Activated CD4-positive, alpha-beta T cell treated with anti-CD3 and anti-CD28 coated beads, Interleukin-2, amount 50 U/mL, for 24 hours (primary cell): Measurements from ENCODE around the gene MAP7.
"Not testable (repeated sequence)": the region's sequence is repeated elsewhere in the genome, so short reads cannot be mapped to it uniquely, and the experiment has no call there.

Experiments used
- DNase-seq, 2 donors: peaks; one replicate each; pipeline ENCODE4 v3.0.0-alpha.2; 2020; ENCODE audit warnings: low read depth in 1 of 2, low spot score in 1 of 2

Gene MAP7

DNA sequence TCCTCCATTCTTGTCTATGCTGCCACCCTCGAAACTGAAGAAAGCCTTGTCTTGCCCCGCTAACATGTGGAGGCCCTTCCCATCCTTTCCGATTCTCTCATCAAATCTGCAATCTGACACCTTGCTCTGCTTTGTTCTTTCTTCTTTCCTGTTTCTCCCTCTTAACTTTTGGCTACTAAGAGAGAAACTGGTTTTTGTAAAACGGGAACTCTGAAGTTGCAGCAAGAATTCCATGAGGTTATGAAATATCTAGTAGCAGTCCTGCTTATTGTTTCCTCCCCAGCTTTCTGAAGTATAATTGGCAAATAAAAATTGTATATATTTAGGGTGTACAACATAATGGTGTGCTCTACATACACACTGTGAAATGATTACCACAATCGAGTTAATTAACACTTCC lies 80.2 kb downstream of the MAP7 start:
- DNase-seq: no peak

DNA sequence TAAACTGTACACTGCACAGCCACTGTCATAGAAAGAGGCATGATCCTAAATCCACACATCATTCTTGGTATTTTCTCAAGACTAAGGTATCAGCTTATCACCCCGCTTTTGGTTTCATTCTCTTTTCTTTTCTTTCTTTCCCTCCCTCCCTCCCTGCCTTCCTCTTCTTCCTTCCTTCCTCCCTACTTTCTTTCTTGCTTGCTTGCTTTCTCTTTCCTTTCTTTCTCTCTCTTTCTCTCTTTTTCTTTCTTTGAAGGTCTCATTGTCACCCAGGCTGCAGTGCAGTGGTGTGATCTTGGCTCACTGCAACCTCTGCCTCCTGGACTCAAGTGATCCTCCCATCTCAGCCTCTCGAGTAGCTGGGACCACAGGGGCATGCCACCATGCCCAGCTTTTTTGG lies 81.1 kb downstream of the MAP7 start:
- no peak for DNase-seq

DNA sequence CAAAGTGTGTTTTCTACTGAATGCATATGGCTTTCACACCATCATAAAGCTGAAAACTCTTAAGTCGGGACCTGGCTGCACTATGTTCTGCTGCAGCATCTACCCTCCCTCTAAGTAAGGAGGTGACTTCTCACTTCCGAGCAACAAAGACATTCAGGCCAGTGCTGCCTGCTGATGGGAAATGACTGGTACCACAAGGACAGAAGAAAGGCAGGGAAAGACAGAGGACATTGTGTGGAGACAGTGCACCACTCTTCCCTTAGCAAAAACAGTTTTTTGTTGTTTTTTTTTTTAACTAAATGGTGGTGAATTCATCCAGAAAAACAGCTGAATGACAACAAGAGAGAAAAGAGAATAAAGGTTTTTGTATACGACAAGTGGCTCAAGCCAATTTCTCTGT lies 81.5 kb downstream of the MAP7 start:
- DNase-seq: no peak

DNA sequence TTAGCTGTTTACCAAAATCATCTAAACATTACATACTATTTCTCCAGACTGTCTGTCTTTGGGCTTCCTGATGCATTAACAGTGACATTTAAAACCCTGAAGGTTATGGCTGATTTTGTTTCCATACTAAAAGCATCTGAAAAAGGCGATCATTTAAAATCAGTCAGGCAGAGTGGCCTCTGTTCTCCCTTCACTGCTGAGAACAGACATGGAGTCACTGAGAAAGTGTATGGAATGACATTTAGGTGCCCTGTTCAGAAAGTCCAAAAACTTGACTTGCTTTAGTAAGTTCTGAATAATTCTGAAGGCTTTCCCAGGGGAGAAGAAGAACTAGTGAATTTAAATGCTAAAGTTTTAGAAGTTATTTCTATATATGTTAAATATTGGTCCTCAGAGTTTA lies 83.0 kb downstream of the MAP7 start:
- DNase-seq: no peak

DNA sequence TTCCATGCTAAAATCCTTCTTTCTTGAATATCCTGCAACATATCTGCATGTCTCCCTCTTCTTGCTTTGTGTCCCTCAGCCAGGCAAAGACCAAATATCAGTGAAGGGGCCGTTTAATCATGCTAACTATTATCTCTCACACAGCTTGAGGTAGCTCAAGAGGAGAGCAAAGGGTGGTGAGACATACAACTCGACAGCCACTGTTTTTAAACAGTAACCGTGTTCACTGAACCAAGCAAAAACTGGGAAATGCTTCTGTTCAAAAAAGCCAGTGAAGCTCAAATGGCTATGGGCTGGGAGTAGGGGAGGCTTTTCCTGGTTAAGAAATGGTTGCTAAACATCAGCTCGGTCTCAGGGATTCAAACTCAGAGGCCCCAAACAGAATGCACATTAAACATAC lies 83.4 kb downstream of the MAP7 start:
- no peak for DNase-seq

DNA sequence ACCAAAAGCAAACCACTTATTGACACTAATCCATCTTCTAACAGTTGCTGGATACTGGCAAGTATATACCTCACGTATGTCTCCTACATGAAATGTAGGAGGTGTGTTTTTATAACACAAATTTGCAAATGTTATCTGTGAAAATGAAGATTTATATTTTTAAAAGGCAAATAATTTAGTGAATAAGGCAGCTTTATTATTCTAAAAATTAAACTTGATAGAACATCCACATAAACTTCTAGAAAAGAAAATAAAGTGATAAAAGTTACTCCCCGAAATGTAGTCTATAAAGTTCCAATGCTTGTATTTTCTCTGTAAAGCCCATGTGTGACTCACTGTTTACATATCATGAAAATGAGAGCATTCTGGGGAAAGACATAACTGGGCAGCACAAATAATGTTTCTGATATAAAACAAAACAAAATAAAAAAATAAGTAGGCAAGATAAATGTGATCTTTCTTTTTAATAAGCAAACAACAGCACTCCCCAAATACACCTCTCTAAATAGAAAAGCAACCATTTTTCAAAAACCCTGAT lies 84.4 kb downstream of the MAP7 start:
- DNase-seq: no peak

DNA sequence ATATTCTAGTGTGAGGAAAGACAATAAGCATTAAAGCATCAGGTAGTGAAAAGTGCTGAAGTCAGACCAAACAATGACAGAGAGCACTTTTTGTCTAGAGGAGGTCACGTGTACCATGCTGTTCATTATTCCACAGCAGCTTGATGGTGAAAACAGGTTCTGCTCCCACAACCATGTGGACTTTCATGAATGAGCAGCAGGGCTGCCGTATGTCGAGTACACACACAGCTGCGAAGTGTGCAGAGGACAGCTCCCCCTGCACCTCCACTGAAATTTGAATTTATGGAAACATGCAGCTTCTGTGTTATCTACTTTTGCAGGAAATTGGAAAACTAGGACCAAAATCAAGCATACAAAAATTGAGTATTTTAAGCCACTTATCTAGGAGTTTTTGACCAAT lies 85.3 kb downstream of the MAP7 start:
- DNase-seq: no peak

DNA sequence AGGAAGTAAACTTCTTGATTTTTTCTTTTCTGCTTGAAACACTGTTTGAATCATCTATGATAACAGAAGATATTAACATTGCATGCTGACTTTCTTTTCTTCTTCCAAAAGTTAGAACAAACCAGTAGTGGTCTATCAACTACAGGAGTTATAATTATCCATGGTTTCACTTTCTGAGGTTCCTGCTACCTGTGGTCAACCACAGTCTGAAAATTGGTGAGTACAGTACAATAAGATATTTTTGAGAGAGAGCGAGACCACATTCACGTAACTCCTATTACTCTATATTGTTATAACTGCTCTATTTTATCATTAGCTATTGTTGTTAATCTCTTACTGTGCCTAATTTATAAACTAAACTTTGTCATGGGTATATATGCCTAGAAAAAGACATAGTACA lies 86.1 kb downstream of the MAP7 start:
- no peak for DNase-seq

DNA sequence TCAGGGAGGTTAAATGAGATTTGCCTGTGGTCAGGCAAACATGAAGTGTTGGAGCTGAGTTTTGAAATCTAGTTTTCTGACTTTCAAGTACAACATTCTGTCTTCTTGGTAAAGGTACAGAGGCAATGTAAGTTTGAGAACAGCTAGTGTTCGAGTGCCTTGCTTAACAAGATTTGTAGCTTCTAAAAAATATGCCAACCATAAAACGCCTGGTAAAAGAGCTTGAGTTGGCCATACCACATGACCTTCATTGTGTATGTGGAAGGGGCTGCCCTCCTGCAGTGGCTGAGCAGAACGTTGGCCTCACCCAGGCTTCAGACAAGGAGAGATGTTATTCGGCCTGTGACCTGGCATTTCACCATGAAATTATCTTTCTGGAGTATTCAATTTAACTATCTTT lies 86.5 kb downstream of the MAP7 start:
- DNase-seq: no peak

DNA sequence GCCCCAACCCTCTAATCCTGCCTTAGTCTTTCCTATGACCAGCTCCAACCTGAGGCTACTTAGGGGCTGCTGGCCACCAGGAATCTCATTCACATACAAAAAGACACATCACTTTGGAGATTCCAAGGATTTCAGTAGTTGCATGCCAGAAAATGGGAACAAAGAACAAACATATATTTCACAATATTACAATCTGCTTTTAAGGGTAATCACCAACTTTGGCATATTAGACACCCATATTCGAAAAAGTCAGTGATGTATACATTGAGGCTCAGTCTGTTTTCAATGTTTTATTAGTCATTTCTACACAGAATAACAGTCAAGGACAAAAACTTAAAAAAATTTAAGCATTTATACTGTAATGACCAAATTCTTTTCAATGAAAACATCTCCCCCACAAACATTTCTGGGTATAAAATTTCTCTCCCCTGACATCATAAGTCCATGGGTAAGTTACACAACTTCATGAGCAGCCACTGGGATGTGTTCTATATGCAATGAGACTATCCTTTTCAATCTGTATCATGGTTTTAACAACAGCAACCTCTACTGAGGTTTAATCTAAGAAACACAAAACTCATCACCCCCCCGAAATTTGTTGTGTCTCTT lies 103.5 kb downstream of the MAP7 start:
- no peak for DNase-seq

DNA sequence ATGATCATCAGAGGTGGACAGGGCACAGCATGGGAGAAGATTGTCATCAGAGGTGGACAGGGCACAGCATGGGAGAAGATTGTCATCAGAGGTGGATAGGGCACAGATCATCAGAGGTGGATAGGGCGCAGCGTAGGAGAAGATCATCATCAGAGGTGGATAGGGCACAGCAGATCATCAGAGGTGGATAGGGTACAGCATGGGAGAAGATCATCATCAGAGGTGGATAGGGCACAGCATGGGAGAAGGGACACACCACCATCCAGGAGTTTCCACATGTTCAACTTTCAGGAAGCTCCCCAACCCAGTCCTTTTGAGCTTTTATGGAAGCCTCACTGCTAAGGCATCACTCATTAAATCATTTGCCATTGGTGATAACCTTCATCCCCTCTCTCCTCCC lies 104.1 kb downstream of the MAP7 start:
- no peak for DNase-seq

DNA sequence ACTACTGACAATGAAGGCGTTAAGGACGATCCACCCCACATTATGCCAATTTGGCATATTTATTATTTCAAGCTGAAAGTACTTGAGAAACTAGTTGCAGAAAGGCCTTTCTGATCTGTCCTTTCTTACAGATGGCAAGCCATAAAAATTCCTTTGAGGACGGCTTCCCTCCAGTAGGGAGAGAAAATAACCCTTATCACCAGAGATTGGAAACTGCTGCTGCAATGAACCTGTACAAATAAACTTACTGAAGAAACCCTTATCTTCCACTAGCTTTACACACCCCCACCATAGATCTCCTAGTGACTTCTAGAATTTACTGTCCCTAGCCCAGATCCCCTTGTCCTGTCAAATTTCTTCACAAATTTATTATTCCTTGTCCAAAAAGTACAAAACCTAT lies 105.2 kb downstream of the MAP7 start:
- DNase-seq: no peak

DNA sequence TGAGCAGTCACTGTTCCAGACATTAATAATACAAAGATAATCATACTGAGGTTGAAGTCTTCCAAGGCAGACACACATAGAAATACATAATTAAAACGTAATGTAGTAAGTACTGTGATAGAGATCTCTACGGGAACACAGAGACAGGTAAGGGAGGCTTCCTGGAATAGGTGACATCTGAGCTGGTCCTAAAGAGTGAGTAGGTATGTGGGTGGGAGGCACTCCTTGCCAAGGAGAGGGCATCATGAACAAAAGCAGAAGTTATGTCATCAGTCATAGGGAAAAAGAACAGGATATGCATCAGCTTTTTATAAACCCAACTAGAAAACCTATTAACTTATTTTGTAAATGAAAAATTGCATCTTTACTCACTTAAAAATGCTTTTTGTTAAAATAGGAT lies 110.0 kb downstream of the MAP7 start:
- no peak for DNase-seq

DNA sequence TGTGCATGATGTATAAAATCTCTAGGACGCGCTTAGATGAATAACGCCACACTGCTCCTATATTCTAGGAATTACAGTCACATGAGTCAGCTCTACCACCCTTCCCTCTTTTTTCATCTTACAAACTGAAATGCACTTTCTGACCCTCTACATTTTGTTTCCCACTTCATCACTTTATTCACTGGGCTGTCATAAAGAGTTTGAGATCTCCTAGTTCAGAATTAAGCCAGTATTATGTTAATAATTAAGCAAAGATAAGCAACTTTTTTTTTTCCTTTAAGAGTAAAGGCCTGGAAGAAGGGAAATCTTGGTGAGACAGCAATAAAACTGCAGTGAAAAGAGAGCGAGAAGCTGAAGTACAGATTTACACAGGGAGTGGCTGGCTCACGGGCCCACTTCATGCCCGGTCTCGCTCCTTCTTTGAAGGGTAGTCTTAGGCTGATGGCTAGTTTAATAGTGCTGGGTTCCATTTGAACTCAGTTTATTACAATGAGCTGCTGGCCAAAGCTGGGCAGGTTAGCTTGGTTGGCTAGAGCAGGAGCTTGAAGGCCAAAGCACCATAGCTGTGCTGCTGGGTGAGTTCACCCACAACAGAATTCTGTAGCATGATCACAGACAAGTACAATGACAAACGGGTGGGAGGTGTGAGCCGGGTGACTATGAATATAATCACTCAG lies 110.6 kb downstream of the MAP7 start:
- no peak for DNase-seq

DNA sequence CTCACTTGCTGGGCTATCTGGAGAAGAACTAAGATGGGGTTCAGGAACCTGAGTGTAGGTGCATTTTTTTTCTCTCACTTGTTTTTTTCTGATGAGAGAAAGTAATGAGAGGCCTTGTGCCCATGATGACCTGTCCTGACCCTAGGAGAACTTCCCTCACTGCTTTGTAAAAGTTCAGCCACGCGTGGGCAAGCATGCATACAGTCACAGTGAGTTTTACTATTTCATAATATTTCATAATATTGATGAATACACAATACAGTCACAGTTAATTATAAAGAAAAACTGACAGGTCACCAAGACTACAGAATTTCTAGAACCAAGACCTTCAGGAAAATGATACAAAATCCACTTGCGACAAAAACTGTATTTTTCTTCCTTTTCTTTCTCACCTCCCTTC lies 111.8 kb downstream of the MAP7 start:
- no peak for DNase-seq

DNA sequence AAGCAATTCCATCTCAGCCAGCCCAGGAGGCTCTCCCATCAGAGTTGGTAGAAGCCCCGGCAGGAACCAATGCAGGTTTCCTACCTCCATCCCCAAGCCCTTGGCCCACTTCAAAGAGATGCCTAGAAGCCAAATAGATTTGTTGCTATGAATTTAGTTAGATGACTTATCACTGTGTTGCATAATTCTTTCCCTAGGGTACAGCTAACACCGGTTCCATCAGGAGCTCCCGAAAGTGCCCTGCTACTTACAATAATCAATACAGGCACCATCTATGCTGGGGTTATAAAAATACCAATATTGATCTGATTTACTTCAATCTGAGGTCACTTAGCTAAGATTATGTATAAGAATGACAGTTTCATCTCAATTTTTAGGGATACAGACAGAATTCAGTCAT lies 113.0 kb downstream of the MAP7 start:
- DNase-seq: no peak

DNA sequence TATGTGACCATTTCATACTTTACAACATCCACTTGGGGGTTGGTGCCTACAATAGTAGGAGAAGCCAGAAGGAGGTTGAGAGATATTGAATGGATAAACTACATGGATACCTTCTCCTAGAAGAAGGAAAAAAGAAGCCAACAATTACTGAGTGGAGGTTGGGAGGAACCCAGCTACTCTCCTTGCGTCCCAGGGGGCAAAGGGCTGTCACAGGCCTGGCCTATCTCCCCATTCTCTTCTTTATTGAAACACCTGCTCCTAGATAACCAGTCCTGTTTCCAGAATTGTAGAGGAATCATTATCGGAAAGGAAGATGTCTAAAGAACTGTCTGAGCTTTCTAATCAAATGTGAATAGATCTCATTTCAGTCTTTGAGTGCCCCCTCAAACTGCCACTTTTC lies 115.1 kb downstream of the MAP7 start:
- no peak for DNase-seq

DNA sequence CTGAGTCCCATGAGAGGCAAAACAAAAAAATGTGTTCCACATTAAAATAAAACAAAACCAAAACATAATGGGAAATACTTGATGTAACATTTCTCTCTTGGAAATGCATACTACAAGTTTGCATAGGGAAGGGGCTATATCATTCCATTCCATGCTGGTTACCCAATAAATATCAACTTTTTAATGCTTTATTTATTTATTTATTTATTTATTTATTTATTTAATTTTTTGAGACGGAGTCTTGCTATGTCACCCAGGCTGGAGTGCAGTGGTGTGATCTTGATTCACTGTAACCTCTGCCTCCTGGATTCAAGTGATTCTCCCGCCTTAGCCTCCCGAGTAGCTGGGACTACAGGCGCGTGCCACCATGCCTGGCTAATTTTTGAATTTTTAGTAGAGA lies 118.9 kb downstream of the MAP7 start:
- DNase-seq: not testable (repeated sequence)

DNA sequence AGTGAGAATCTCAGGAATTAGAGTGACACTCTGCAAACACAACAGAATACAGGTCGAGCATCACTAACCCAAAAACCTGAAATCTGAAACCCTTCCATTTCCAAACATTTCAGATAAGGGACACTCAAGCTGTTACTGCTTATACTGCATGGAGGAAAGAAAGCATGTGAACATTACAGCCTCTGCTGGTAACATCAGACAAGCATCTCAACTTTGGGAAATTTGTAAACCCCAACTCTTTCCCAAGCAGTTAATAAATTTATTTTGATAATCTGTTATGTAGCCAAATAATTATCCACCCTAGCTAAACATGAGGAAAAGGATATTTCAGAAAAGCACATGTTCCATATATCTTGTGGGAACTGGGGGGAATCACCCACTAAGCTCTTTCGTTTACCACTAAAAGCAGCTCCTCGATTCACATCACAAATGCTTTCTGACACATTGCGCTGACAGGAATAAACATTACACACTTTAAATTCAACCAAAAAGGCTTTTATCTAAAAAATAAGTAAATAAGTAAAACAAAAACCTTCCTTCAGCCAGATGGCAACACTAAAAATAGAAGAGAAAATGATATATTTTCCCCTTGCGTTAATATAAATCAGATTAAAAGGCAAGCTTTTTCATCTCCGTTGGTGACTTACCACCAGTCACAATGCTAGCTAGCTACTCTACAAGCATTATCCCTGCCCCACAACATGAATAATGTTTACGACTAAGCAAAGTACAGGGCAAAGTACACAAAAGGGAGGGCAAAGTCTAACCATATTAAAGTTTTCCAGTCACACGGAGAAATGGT lies 120.8 kb downstream of the MAP7 start:
- no peak for DNase-seq

DNA sequence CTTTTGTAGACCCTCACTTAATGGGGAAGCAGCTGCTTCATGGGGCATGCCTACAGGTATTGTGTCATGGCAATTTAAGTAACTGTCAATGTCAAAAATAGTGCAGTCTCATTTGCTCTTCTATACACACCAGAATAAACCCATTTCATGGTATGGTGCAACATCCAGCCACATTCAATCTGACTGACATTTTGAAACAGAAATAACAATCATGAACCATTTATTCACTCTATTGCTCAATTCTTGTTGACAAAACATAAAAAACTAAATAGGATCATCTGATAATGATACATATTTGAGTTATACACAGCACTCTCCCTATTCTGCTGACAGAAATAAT lies 122.9 kb downstream of the MAP7 start:
- no peak for DNase-seq

DNA sequence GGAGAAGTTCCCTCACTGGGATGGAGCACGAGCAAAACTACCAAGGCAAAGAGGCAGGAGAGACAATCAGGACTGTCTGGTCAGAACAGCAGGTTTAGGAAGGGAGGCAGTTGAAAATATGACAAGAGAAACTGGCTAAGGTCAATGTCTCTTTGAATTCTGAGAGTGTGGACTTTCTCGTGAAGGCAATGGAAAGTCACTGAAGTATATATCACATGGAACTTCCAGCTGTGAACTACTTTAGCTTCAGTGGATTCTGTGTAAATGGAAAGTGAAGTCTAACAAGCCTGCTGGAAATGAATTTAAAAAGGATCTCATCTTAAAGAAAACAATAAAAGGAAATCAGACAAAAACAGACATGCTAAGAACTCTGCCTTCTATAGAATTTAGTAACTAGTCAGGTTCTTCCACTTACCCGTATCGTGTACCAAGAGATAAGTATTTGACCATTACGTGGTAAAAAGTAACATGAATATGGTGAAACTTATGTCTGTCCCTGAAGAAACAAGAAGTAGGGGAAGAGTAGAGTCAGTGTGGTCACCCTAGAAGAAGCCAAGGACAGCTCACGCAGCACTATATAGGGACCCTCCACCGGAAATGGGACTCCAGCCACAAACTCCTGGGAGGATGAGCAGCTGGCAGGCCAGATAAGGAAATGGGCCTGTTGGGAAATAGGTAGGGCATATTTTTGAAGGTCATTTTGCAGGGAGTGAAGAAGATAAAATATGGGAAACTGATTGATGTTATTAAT lies 123.4 kb downstream of the MAP7 start:
- no peak for DNase-seq

DNA sequence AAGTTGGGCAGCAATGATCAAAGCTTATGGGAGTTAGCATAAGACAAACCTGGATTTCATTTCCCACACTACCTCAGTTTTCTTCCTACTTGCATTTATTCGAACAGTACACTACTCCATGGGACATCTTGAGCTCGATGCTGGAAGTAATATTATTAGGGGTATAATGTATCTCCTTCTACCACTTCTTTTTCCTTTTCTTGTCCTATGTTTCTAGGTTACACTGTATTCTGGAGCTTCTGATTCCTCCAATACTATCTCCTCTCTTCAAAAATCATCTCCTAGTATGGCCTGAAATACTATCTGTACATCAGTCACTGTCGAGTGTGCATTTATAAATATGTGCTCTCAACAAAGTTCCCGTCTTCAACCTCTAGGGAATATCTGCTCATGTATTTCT lies 124.4 kb downstream of the MAP7 start:
- DNase-seq: no peak
